HG03066 (cell line): ENCODE results near the gene NCOR2.
A peak's percentile ranks its signal among the peaks of the same experiment; 100 is the strongest.

Experiments
- ATAC-seq: cut with Tn5 transposase; IDR thresholded peaks from one replicate; pipeline ENCODE4 v1.9.1; 2021; ENCODE audit warnings: low read depth; ENCODE audit not compliant: unreplicated experiment

Gene NCOR2

DNA sequence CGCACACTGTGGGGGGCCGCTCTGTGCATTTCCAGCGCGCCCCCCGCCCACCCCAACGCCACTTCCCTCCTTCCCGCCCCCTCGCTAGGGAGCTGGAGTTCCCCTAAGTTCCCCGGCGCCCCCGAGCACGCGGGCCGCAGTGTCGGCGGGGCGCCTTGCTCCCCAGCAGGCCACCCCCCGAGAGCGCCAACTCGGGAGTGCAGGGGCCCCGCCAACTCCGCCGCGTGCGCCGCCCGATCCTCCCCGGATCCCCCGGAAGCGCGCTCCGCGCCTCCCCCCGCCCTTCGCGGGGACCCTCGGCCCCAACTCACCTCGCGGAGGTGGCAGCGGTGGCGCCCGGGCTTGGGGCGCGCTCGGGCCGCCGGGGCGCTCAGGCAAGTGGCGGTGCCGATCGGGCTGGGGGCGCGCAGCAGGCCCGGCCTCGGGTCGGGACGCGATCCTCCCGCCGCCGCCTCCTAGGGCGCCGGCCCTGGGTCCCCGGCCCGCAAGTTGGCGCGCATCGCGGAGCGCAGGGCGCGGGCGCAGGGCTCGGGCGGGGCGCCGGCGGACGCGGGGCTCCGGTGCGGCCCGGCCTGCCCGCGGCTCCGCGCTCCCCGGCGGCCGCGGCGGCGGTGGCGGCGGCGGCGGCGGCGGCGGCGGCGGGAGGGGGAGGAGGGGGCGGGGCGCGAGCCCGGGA, at the start of gene NCOR2:
NCOR2 (minus strand) TSS at position 616 of the 676 bp plus-strand sequence. CDS start 72,361 bp downstream, outside the sequence.
- no peak for ATAC-seq

GRCh38 chr12:124616394-124617221, 49.2 kb upstream of the NCOR2 start:
- no peak for ATAC-seq

- no peak for ATAC-seq
These were observed 47.3 kb upstream of the NCOR2 start for GRCh38 chr12:124614512-124615292.

GRCh38 chr12:124613151-124613585, 45.8 kb upstream of the NCOR2 start:
- no peak for ATAC-seq

GRCh38 chr12:124612410-124612680, 44.9 kb upstream of the NCOR2 start:
- ATAC-seq = no peak

DNA sequence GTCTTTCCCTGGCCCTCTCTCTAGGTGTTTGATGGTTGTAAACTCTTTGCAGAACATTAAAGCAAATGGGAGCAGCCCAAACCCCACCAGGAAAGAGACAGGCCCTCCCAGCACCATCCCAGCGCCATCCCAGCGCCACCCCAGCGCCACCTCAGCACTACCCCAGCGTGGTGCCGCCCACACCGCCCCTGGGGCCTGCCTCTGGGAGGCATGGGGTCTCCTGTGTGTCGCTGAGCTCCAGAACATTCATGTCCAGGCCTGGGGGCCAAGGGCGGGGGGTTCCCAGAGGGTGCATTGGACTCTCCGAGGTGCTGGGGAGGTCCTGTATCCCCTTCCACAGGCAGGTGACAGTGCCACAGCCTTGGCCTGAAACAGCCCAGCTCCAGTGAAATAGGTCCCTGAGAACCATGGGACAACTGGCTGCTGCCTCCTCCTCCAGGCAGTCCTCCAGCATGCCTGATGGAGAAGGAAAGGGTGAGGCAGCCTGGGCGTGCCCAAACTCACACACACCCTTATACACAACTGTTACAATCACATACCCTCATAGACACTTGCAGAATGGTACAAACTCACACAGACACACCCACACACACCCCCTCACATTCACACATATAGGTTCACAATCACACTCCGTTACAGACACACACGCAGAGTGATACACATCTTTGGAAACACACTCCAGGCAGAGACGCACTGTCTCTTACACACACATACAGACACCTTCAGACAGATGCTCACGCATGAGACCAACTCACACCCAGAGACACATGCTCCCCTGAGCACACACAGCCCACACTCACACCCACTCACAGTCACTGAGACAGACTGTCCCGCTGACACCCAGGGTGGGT, 44.4 kb upstream of the NCOR2 start:
- no peak for ATAC-seq

DNA sequence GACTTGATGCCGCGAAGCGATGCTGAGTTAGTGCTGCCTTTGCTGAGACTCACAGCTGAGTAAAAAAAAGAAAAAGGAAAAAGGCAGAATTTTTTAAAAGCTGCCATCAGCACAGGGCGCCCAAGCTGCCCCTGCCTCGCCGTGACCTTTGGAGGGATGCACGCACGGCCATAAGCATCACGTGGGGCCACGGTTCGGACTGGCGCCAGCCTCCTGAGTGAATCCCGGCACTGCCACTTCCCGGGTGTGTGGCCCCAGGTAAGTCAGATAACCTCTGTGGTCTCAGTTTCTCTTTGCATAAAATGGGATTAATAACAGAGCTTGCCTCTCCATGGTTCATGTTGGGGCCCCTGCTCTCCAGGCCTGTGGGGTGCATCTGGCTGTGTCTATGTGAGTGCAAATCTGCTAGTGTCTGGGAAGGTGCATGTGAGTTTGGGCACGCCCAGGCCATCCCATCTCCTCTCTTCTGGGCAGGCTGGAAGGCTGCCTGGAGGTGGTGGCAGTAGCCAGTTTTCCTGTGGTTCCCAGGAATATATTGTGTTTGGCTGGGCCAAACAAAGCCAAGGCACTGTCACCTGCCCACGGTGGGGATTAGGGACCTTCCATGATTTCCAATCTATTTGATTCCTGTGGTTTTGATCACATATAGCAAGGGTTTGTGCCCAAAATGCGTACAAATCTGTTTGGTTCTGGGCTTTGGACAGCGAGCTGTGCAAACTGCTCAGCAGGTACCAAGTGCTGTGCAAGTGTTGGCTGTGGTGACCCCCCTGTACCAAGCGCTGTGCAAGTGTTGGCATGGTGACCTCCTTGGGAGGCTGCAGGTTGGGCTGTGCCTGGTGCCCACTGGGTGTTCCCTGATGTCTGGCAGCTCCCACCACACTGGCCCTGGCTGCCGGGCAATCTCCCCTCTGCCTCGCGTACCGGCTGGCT, 43.5 kb upstream of the NCOR2 start:
- no peak for ATAC-seq

- no peak for ATAC-seq
These were observed 42.7 kb upstream of the NCOR2 start for GRCh38 chr12:124610021-124610612.

- ATAC-seq = peak; percentile 81
These were observed 41.9 kb upstream of the NCOR2 start for GRCh38 chr12:124609041-124609989.

- peak; percentile 33 for ATAC-seq
These were observed 41.0 kb upstream of the NCOR2 start for GRCh38 chr12:124608450-124608870.

DNA sequence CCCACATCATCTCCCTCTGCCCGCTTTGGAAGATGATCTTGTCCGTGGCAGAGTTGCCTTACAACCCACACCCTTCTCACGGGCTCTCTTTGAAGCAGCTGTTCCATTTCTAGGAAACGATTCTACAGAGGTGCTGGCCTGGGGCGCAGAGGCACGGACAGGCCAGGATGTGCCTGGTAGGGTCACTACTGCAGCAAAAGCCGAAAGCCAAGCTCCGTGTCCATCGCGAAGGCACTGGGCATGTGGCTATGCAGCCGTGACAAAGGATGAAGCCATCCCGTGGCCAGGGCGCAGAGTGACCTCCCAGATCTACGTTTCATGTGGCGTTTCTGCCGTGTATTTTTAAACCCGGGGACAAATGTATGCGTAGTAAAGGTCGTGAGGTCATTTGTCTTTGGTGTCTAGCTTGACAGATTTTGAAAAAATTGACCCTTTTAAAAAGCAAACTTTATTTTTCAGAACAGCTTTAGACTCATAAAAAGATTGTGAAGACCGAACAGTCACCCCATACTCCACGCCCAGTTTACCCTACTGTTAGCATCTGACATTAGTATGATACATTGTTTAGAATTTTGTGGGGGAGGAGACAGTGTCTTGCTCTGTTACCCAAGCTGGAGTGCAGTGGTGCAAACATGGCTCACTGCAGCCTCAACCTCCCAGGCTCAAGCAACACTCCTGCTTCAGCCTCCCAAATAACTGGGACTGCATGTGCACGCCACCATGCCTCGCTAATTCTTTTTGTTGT, 40.4 kb upstream of the NCOR2 start:
- ATAC-seq = no peak

DNA sequence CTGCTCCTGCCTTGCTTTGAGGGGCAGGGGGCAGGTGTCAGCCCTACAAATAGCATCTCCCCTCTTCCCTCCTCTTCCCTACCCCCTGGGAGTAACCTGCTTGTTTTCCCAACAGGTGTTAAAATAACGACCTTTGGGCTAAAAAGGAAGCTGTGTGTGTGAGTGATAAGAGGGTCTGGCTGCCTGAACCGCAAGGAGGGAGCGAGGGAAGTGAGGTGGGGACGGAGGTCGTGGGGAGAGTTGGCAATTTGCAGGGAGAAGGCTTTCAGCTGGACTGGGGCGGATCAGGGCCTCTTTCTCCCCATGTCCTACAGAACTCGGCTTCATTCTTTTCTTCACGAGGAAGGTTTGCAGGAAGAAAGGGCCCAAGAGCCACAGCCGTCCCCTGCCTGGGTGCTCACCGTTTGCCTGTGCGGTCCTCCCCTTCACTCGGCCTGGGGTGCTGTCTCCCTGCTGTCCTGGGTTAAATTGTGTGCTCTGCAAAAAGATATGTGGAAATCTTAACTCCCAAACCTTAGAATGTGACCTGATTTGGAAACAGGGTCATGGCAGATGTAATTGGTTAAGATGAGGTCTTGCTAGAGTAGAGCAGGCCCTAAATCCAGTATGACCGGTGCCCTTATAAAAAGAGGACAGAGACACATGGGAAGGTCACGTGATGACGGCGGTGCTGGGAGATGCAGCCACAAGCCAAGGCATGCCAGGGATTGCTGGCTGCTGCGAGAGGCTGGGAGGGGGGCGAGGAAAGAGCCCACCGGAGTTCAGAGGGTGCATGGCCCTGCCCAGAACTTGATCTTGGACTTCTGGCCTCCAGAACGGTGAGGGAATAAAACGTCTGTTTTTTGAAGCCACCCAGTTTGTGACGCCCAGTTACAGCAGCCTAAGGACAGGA, 38.7 kb upstream of the NCOR2 start:
- ATAC-seq = no peak

- ATAC-seq = no peak
These were observed 37.9 kb upstream of the NCOR2 start for GRCh38 chr12:124605150-124605882.

GRCh38 chr12:124604264-124604680, 36.9 kb upstream of the NCOR2 start:
- ATAC-seq = no peak

GRCh38 chr12:124603831-124604251, 36.4 kb upstream of the NCOR2 start:
- ATAC-seq = no peak
